Measurements from ENCODE around the gene IL17RC. TPM values are rescaled to one million over a fixed set of nuclear protein-coding genes. Genes with fewer than 3 reads are reported as not detected.

The IL17RC gene
- total RNA-seq, 4 donors from 2014 or later, result 22.3 to 125 (median 123) TPM

DNA sequence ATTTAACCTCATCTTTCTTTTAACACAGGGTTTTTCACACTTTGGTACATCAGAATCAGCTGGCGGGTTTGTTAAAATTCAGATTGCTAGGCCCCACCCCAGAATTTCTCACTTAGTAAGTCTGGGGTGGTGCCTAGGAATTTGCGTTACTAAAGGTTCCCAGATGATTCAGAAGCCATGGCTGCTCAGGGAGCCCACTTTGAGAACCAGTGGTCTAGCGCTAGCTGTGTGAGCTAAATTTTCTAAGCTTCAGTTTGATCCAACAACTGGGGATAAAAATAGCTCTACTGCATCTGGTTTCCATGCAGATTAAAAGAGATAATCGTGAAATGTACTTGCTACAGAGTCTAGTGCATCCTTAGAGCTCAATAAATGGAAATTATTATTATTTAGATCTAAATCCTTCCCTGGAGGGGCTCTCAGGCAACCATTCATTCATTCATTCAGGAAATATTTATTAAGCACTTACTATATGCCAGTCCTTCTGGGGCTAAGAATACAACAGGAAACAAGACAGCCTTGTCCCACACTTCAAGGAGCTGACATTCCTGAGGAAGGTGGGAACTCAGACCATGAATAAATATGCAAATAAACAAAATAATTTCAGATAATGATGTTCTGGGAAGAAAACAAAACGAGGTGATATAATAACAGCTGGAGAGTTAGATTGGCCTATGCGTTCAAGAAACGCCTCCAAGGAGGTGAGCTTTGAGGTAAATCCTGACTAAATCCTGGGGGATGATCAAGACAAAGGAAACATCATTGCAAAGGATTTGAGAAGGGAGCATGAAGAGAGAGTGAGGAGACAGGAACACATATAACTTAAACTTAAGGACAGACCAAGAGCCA is 33.0 kb upstream of the IL17RC start:
- TF ChIP-seq CTCF (IDR thresholded peaks at IDR 0.05), result no peak
- TF ChIP-seq POLR2A (IDR thresholded peaks at IDR 0.05), result no peak
- DNase-seq, result no peak
- Histone ChIP-seq H3K4me1 (peaks cover 0 to 24% (median 0%) of the 10 kb centered on the region in 4 donors), H3K27ac (peak overlapping the region in 3 of 4 donors; percentile 63 to 84 (median 79)), H3K9me3 (no peaks in the 10 kb centered on the region), H3K36me3 (no peaks in the 10 kb centered on the region), H3K4me3 (no peak overlapping the region), H3K27me3 (no peaks in the 10 kb centered on the region)

DNA sequence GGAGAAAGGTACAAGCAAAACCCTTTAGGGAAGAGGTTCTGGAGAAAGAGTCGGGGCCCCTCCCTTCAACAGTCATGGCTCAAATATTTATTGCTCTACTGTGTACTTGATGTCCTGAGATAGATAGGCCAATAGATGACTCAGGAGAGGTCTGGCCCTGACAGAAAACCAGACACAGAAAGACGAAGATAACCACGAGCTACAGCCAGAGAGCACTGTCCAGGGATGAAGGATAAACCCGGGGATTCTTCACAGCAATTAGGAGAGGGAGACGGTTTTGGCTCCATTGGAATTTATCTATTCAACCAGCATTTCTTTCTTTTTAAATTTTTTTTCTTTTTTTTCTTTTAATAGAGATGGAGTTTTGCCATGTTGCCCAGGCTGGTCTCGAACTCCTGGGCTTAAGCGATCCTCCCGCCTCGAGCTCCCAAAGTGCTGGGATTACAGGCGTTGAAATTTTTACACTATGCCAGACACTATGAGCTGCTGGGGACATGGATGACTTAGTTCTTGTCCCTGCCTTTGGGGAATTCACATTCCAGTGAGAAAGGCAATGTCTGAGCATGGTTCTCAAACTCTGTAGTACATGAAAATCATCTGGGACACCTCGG is 32.2 kb upstream of the IL17RC start:
- Histone ChIP-seq H3K27me3 (no peaks in the 10 kb centered on the region), H3K4me1 (peaks cover 0 to 17% (median 0%) of the 10 kb centered on the region in 4 donors), H3K9me3 (no peaks in the 10 kb centered on the region), H3K36me3 (no peaks in the 10 kb centered on the region), H3K27ac (peak overlapping the region in 3 of 4 donors; percentile 63 to 84 (median 79)), H3K4me3 (no peak overlapping the region)
- DNase-seq, result peak in 1 of 3 donors; percentile 77
- TF ChIP-seq POLR2A (IDR thresholded peaks at IDR 0.05) (peak in 1 of 2 donors; percentile 58), CTCF (IDR thresholded peaks at IDR 0.05) (peak in 3 of 6 experiments; percentile 13 to 42 (median 33))

DNA sequence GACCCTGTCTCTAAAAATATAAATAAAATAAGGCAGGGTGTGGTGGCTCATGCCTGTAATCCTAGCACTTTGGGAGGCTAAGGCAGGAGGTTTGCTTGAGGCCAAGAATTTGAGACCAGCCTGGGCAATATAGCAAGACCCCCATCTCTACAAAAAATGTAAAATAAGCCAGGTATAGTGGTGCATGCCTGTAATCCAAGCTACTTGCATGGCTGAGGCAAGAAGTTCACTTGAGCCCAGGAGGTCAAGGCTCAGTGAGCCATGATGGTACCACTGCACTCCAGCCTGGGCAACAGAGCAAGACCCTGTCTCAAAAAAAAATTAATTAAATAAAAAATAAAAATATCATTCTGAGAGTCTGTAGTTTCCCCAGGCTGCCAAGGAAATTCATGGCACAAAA is 30.6 kb upstream of the IL17RC start:
- Histone ChIP-seq H3K36me3 (no peaks in the 10 kb centered on the region), H3K4me3 (no peak overlapping the region), H3K27ac (no peak overlapping the region), H3K9me3 (no peaks in the 10 kb centered on the region), H3K4me1 (peaks cover 0 to 21% (median 0%) of the 10 kb centered on the region in 4 donors), H3K27me3 (no peaks in the 10 kb centered on the region)
- DNase-seq, result no peak
- TF ChIP-seq CTCF (IDR thresholded peaks at IDR 0.05) (no peak), POLR2A (IDR thresholded peaks at IDR 0.05) (no peak)

DNA sequence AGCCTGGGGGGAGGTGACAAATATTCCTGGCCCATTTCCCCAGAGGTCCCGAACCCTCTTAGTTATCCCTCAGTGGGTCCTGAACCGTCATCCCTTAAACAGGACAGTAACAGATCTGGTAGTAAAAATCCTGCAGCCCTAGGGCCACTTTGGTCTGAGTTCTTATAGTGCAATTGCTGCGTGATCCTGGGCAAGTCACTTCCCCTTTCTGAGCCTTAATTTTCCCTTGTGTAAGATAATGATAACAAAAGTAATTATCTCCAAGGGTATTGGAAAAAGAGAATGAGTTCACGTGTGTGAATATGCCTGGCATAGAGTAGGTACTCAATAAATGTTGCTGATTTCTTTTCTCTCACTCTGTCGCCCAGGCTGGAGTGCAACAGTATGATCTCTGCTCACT is 29.4 kb upstream of the IL17RC start:
- Histone ChIP-seq H3K4me1 (peaks cover 0 to 28% (median 0%) of the 10 kb centered on the region in 4 donors), H3K27ac (no peak overlapping the region), H3K4me3 (no peak overlapping the region), H3K9me3 (no peaks in the 10 kb centered on the region), H3K36me3 (peaks cover 0 to 2% (median 0%) of the 10 kb centered on the region in 3 donors), H3K27me3 (no peaks in the 10 kb centered on the region)
- TF ChIP-seq CTCF (IDR thresholded peaks at IDR 0.05) (no peak), POLR2A (IDR thresholded peaks at IDR 0.05) (no peak)
- no peak for DNase-seq

DNA sequence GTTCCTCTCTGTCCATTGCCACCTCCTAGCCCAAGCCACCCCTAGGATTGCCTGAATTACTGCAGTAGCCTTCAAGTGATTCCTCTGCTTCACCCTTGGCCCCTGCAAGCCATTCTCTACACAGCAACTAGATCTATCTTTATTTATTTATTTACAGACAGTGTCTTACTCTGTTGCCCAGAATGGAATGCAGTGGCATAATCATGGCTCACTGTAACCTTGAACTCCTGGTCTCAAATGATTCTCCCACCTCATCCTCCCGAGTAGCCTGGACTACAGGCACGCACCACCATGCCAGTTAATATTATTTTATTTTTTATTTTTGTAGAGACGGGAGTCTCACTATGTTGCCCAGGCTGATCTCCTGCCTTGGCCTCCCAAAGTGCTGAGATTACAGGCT is 28.4 kb upstream of the IL17RC start:
- no peak for DNase-seq
- H3K36me3 ChIP-seq, result peaks cover 0 to 12% (median 0%) of the 10 kb centered on the region in 3 donors
- no peak overlapping the region for H3K4me3 ChIP-seq
- H3K4me1 ChIP-seq, result peaks cover 0 to 33% (median 0%) of the 10 kb centered on the region in 4 donors
- no peaks in the 10 kb centered on the region for H3K27me3 ChIP-seq
- H3K27ac ChIP-seq, result no peak overlapping the region
- no peaks in the 10 kb centered on the region for H3K9me3 ChIP-seq
- TF ChIP-seq CTCF (IDR thresholded peaks at IDR 0.05) (no peak), POLR2A (IDR thresholded peaks at IDR 0.05) (no peak)

Measured in Peyer's patch (tissue), 4 donors.